ENCODE results near the gene MAP1S.

- no peak for TF ChIP-seq REST (IDR thresholded peaks at IDR 0.05; ENCODE audit: borderline replicate concordance)
- TF ChIP-seq CTCF (IDR thresholded peaks at IDR 0.05; ENCODE audit: poor library complexity, severe bottlenecking), result no peak
- TF ChIP-seq TAF1 (IDR thresholded peaks at IDR 0.05; ENCODE audit: low read depth), result no peak
- no peak for TF ChIP-seq SMC3 (conservative IDR thresholded peaks at IDR 0.05; ENCODE audit: poor library complexity)
These were observed 3.5 kb downstream of the MAP1S start for GRCh38 chr19:17722655-17723240.
